Nephron progenitor cell (in vitro differentiated cells): ENCODE results near the gene USP48.

ENCODE experiments used
- DNase-seq: peaks from one replicate; pipeline ENCODE4 v3.0.0; 2021
- H3K27ac Mint-ChIP-seq: 2 replicates; pipeline ENCODE4 v1.8.0; 2021; ENCODE audit warnings: mild to moderate bottlenecking, moderate library complexity, mixed read lengths
- H3K27me3 Mint-ChIP-seq: 2 replicates; pipeline ENCODE4 v1.8.0; 2021; ENCODE audit warnings: mild to moderate bottlenecking, low read depth, mixed read lengths; ENCODE audit not compliant: poor library complexity
- H3K36me3 Mint-ChIP-seq: 2 replicates; pipeline ENCODE4 v1.8.0; 2021; ENCODE audit warnings: low read depth, mixed read lengths
- H3K4me1 Mint-ChIP-seq: 2 replicates; pipeline ENCODE4 v1.8.0; 2021; ENCODE audit warnings: mixed read lengths
- H3K4me3 Mint-ChIP-seq: 2 replicates; pipeline ENCODE4 v1.8.0; 2021; ENCODE audit warnings: mild to moderate bottlenecking, moderate library complexity, mixed read lengths
- H3K9me3 Mint-ChIP-seq: 2 replicates; pipeline ENCODE4 v1.8.0; 2021; ENCODE audit warnings: mild to moderate bottlenecking, moderate library complexity, mixed read lengths
- CTCF ChIP-seq: fragments of 200-600 bp; sonication (generic); IDR thresholded peaks from 2 replicates; pipeline ENCODE4 v1.5.0; 2021; ENCODE audit warnings: antibody characterized with exemption

Gene USP48

GRCh38 chr1:21742578-21742977 is 40.4 kb downstream of the USP48 start:
- Mint-ChIP-seq H3K27ac (no peak overlapping the region), H3K9me3 (no peaks in the 10 kb centered on the region), H3K27me3 (no peaks in the 10 kb centered on the region), H3K4me1 (peaks cover 5% of the 10 kb centered on the region), H3K36me3 (peaks cover 31% of the 10 kb centered on the region), H3K4me3 (no peak overlapping the region)
- DNase-seq = no peak
- no peak for TF ChIP-seq CTCF

DNA sequence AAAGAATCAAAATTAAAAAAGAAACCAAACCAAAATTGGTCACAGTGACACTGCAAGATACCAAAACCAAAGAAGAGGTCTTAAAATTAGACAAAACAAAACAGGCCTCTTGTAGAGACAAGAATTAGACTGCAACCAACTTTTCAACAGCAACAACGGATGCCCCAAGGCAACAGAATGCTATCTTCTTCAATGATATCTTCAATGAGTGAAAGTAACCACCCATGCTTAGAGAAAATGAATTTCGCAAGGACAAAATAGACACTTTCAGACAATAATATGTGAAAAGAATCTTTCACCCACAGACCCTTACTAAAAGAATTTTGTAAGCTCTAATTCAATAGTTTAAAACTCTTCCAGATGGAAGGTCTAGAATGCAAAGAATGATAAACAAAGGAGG is 41.7 kb downstream of the USP48 start:
- H3K27ac Mint-ChIP-seq = no peak overlapping the region
- TF ChIP-seq CTCF = no peak
- no peaks in the 10 kb centered on the region for H3K27me3 Mint-ChIP-seq
- peaks cover 5% of the 10 kb centered on the region for H3K4me1 Mint-ChIP-seq
- no peak for DNase-seq
- peaks cover 41% of the 10 kb centered on the region for H3K36me3 Mint-ChIP-seq
- no peaks in the 10 kb centered on the region for H3K9me3 Mint-ChIP-seq
- H3K4me3 Mint-ChIP-seq = no peak overlapping the region

GRCh38 chr1:21736876-21737275 is 46.1 kb downstream of the USP48 start:
- Mint-ChIP-seq H3K4me3 (no peak overlapping the region), H3K9me3 (no peaks in the 10 kb centered on the region), H3K27me3 (no peaks in the 10 kb centered on the region), H3K4me1 (peaks cover 5% of the 10 kb centered on the region), H3K27ac (no peak overlapping the region), H3K36me3 (peaks cover 46% of the 10 kb centered on the region)
- TF ChIP-seq CTCF = no peak
- no peak for DNase-seq

- Mint-ChIP-seq H3K9me3 (no peaks in the 10 kb centered on the region), H3K36me3 (peaks cover 50% of the 10 kb centered on the region), H3K4me1 (peaks cover 5% of the 10 kb centered on the region), H3K27ac (no peak overlapping the region), H3K27me3 (no peaks in the 10 kb centered on the region), H3K4me3 (no peak overlapping the region)
- no peak for TF ChIP-seq CTCF
- no peak for DNase-seq
These were observed 46.9 kb downstream of the USP48 start for GRCh38 chr1:21736011-21736410.

DNA sequence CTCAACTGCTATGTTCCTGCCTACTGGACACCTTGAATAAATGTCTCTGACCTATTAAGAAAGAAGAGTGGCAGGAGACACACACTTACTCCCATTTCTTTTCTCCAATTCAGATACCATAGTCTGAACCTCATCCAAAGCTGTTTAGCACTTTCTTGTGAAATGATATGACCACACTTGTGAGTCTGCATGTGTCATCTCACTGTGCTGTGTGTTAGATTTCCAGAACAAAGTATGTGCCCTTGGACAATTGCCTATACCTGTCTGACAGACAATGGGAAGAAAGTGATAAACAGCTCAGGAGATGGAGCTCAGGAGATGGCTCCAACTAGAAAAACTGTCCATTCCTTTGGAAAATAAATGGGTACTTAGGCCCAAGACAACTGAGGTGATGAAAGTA is 48.4 kb downstream of the USP48 start:
- H3K9me3 Mint-ChIP-seq = no peaks in the 10 kb centered on the region
- H3K27ac Mint-ChIP-seq = no peak overlapping the region
- H3K4me3 Mint-ChIP-seq = no peak overlapping the region
- no peaks in the 10 kb centered on the region for H3K27me3 Mint-ChIP-seq
- DNase-seq = no peak
- peaks cover 1% of the 10 kb centered on the region for H3K4me1 Mint-ChIP-seq
- TF ChIP-seq CTCF = no peak
- H3K36me3 Mint-ChIP-seq = peaks cover 54% of the 10 kb centered on the region

DNA sequence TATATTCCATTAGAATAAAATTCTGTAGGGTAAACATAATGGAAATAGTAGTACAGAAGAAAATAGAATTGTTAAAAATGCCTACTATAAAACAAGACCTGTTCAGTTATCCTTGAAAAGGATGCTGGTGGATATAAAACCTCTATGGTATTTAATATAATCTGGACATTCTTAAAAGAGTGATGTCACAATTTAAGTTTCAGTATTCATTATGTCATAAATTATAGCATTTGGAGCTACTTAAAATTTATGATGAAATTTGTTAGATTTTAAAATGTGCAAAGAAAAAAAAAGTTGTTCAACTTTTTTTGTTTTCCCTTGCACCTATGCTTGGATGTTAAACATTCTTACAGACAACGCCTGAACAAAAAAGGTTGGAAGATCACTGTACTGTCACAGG is 50.3 kb downstream of the USP48 start:
- no peaks in the 10 kb centered on the region for H3K27me3 Mint-ChIP-seq
- H3K9me3 Mint-ChIP-seq = no peaks in the 10 kb centered on the region
- H3K27ac Mint-ChIP-seq = no peak overlapping the region
- no peaks in the 10 kb centered on the region for H3K4me1 Mint-ChIP-seq
- no peak for TF ChIP-seq CTCF
- DNase-seq = no peak
- peaks cover 61% of the 10 kb centered on the region for H3K36me3 Mint-ChIP-seq
- H3K4me3 Mint-ChIP-seq = no peak overlapping the region
